Neural progenitor cell (in vitro differentiated cells): ENCODE results near the gene UBE2Q2.

Source experiments
- EZH2 ChIP-seq: fragments of 200-600 bp; sonication (generic); IDR thresholded peaks from 2 replicates; pipeline ENCODE4 v1.6.1; 2017; ENCODE audit warnings: antibody characterized with exemption, mild to moderate bottlenecking, moderate library complexity
- TF ChIP-seq, protein P1 (sequence below): fragments of 200-600 bp; sonication (generic); IDR thresholded peaks from 2 replicates; pipeline ENCODE4 v1.5.1; 2017; ENCODE audit warnings: antibody characterized with exemption, mild to moderate bottlenecking

DNA sequence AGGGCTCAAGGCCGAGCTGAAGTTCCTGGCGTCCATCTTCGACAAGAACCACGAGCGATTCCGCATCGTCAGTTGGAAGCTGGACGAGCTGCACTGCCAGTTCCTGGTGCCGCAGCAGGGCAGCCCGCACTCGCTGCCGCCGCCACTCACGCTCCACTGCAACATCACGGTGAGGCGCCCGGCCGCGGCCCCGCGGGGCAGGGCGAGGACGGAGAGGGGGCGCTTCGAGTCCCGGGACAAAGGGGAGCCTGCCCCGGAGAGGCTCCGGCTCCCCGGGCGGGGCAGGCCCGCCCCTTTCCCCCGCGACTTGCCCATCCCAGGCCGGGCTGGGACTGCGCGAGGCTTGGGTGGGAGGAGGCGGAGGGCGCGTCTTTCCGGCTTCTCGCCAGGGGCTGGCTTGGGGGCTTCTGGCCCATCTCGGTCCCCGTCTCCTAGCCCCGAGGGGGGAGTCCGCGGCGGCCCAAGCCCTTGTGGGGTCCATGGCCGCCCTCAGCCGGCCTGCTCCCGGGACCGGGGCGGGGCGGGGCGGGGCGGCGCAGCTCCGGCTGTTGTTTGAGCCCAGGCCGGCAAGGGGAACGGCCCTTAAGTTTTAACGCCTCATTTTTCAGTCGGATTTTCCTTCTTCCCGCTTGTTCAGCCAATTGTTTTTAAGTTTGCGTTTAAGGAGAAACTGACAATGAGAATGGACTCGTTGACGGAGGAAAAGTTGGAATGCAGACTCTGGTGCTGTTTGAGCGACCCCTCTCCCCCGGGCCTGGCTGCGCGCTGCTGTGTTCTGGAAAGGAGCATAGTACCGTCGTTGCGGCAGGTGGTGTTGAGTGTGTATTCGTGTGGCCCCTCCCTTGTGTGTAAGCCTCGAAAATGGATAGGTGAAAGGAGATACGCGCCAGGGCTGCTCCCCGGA lies 683 bp downstream of the UBE2Q2 start:
- TF ChIP-seq, protein P1, sequence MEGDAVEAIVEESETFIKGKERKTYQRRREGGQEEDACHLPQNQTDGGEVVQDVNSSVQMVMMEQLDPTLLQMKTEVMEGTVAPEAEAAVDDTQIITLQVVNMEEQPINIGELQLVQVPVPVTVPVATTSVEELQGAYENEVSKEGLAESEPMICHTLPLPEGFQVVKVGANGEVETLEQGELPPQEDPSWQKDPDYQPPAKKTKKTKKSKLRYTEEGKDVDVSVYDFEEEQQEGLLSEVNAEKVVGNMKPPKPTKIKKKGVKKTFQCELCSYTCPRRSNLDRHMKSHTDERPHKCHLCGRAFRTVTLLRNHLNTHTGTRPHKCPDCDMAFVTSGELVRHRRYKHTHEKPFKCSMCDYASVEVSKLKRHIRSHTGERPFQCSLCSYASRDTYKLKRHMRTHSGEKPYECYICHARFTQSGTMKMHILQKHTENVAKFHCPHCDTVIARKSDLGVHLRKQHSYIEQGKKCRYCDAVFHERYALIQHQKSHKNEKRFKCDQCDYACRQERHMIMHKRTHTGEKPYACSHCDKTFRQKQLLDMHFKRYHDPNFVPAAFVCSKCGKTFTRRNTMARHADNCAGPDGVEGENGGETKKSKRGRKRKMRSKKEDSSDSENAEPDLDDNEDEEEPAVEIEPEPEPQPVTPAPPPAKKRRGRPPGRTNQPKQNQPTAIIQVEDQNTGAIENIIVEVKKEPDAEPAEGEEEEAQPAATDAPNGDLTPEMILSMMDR: no peak
- no peak for TF ChIP-seq EZH2
